Retinal pigment epithelial cell (primary cell): ENCODE results near the gene RBKS.

Experiments
- DNase-seq: peaks from one replicate; pipeline ENCODE4 v3.0.0-alpha.2; 2010; ENCODE audit warnings: low read depth
- H3K4me3 ChIP-seq: 2 replicates; pipeline ENCODE4 v1.5.1; 2011; ENCODE audit warnings: mild to moderate bottlenecking, low read length, control low read depth, moderate library complexity
- TF ChIP-seq, protein P1 (sequence below): conservative IDR thresholded peaks from 2 replicates; pipeline ENCODE4 v1.5.1; 2011; ENCODE audit warnings: low read depth, low read length, control low read depth, inconsistent platforms

Gene RBKS

GRCh38 chr2:27736890-27737204, 153.3 kb downstream of the RBKS start:
- TF ChIP-seq, protein P1, sequence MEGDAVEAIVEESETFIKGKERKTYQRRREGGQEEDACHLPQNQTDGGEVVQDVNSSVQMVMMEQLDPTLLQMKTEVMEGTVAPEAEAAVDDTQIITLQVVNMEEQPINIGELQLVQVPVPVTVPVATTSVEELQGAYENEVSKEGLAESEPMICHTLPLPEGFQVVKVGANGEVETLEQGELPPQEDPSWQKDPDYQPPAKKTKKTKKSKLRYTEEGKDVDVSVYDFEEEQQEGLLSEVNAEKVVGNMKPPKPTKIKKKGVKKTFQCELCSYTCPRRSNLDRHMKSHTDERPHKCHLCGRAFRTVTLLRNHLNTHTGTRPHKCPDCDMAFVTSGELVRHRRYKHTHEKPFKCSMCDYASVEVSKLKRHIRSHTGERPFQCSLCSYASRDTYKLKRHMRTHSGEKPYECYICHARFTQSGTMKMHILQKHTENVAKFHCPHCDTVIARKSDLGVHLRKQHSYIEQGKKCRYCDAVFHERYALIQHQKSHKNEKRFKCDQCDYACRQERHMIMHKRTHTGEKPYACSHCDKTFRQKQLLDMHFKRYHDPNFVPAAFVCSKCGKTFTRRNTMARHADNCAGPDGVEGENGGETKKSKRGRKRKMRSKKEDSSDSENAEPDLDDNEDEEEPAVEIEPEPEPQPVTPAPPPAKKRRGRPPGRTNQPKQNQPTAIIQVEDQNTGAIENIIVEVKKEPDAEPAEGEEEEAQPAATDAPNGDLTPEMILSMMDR = no peak
- H3K4me3 ChIP-seq = no peak overlapping the region
- no peak for DNase-seq

DNA sequence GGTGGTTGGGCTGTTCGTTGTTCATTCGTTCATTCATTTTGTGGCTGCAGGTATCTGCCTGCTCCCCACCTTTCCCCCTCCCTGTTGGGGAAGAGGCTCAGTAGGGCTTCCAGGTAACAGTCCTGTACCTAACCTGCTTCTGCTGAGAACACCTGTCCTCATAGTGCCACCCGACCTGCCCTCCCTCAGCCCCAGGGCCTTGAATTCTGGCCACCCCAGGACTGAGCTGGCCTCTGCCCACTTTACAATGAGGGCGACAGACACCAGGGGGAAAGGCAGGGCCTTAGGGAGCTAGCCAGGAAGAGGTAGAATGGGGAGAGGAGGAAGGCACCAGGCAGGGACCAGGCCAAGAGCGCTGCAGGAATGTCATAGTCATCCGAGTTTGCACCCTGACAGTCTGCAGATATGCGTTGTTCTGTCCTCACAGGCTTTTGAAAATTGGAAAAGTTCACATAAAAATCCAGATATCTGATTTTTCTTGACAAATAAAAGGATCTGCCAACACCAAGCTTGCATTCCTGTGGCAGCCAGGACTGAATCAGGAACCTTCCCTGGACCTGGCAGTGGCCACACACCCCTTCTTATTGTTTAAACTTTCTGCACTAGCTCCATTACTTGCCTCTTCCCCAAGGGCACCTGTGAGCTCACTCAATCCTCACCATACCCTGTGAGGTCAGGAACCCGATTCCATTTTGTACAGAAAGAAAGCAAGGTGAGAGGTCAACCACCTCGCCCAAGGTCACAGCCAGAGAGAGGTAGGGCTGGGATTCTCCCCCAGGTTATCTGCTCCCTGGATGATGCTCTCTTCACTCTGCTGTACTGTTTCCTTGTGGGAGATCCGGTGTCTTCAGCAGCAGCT, 153.9 kb downstream of the RBKS start:
- TF ChIP-seq, protein P1 = no peak
- peak overlapping the region; percentile 19 for H3K4me3 ChIP-seq
- no peak for DNase-seq

- TF ChIP-seq, protein P1 = no peak
- DNase-seq = peak; percentile 51
- peak overlapping the region; percentile 50 for H3K4me3 ChIP-seq
These were observed 154.8 kb downstream of the RBKS start for GRCh38 chr2:27735263-27735904.

- TF ChIP-seq, protein P1 = no peak
These were observed 155.9 kb downstream of the RBKS start for GRCh38 chr2:27734305-27734704.

More at GRCh38 chr2:27734305-27734704, 155.9 kb downstream of the RBKS start:
- H3K4me3 ChIP-seq = no peak overlapping the region
- no peak for DNase-seq
